HepG2 (cell line): Measurements from ENCODE around the gene PLPP3. TPM values are rescaled to one million over a fixed set of nuclear protein-coding genes. Genes with fewer than 3 reads are reported as not detected.

ENCODE experiments used
- ATAC-seq: fragments of 200-7000 bp; cut with Tn5 transposase; 3 replicates; pipeline ENCODE4 v1.9.1; 2020; ENCODE audit warnings: mild to moderate bottlenecking, moderate library complexity
- BruUV-seq: library from RNA; stranded (reverse); fragments of 400-500 nt; replicated peaks from 2 replicates; lab custom pipeline; 2021; lab: Mats Ljungman, UMichigan
- CTCF ChIA-PET: fragments of 300-600 bp; formaldehyde crosslinking; extraction: SDS; loops from one replicate; lab custom pipeline; 2021; ENCODE audit warnings: low total read pairs, inconsistent platforms, low intra/inter-chr PET ratio; lab: Yijun Ruan, JAX
- POLR2A ChIA-PET: fragments of 350-600 bp; sonication (Branson Sonifier 250); formaldehyde crosslinking; loops from one replicate; lab custom pipeline; 2020; ENCODE audit warnings: antibody characterized with exemption, inconsistent platforms; lab: Yijun Ruan, JAX
- DNase-seq: peaks from one replicate; pipeline ENCODE4 v3.0.0-alpha.2; 2015; ENCODE audit warnings: low spot score
- FAIRE-seq: peaks from 3 replicates; lab custom pipeline; 2011; peaks lifted over from hg19 to GRCh38; lab: Jason Lieb, UNC
- H2AFZ ChIP-seq: one replicate; pipeline ENCODE4 v1.6.1; 2011; ENCODE audit warnings: low read length, inconsistent platforms
- H3K27ac ChIP-seq: fragments of 300-600 bp; 3 replicates; pipeline ENCODE4 v1.8.0; 2011; ENCODE audit warnings: mixed run types, mild to moderate bottlenecking, mixed read lengths, low read length, inconsistent platforms; ENCODE audit not compliant: insufficient read depth; ENCODE audit errors: extremely low read length
- H3K27me3 ChIP-seq, 2 experiments: fragments of 200-600 bp in 1 of 2; 2 replicates in 1 of 2; 3 replicates in 1 of 2; pipeline versions ENCODE4 v1.6.0 to v1.8.0; 2011; ENCODE audit warnings: low read length in 2 of 2, mild to moderate bottlenecking in 2 of 2, moderate library complexity in 2 of 2, inconsistent platforms in 1 of 2; ENCODE audit not compliant: insufficient read depth in 2 of 2, control insufficient read depth in 1 of 2
- H3K36me3 ChIP-seq, 2 experiments: fragments of 200-600 bp in 1 of 2; replicated peaks in 1 of 2; 2 replicates in 1 of 2; 3 replicates in 1 of 2; pipeline versions ENCODE4 v1.5.1 to v1.8.0; 2011; ENCODE audit warnings: low read length in 2 of 2, inconsistent platforms in 1 of 2; ENCODE audit not compliant: insufficient read depth in 2 of 2, control insufficient read depth in 1 of 2
- H3K4me1 ChIP-seq: 2 replicates; pipeline ENCODE4 v1.5.1; 2012; ENCODE audit warnings: low read length, inconsistent platforms; ENCODE audit not compliant: insufficient read depth
- H3K4me2 ChIP-seq: 2 replicates; pipeline ENCODE4 v1.6.0; 2011; ENCODE audit warnings: low read depth, low read length, inconsistent platforms
- H3K4me3 ChIP-seq, 3 experiments: fragments of 200-600 bp in 1 of 3; sonication (generic), shearing (Covaris generic) in 1 of 3; replicated peaks in 1 of 3; 2 replicates each; pipeline ENCODE4 v1.5.1; 2011 to 2016; ENCODE audit warnings: low read length in 3 of 3, inconsistent platforms in 2 of 3, low read depth in 2 of 3, mild to moderate bottlenecking in 2 of 3, control low read depth in 1 of 3, mixed read lengths in 1 of 3; ENCODE audit not compliant: insufficient read depth in 1 of 3
- H3K79me2 ChIP-seq: one replicate; pipeline ENCODE4 v1.6.1; 2011; ENCODE audit warnings: low read length, inconsistent platforms; ENCODE audit not compliant: insufficient read depth
- H3K9ac ChIP-seq: 2 replicates; pipeline ENCODE4 v1.6.0; 2011; ENCODE audit warnings: mild to moderate bottlenecking, low read depth, low read length, inconsistent platforms; ENCODE audit not compliant: insufficient read depth
- H3K9me3 ChIP-seq: 2 replicates; pipeline ENCODE4 v1.5.1; 2012; ENCODE audit warnings: mild to moderate bottlenecking, low read length
- H4K20me1 ChIP-seq: 2 replicates; pipeline ENCODE4 v1.6.0; 2011; ENCODE audit warnings: inconsistent platforms, mild to moderate bottlenecking, low read length, moderate library complexity; ENCODE audit not compliant: insufficient read depth
- PAWR ChIP-seq: sonication (generic); formaldehyde crosslinking; IDR thresholded peaks from 2 replicates; pipeline ENCODE4 v1.4.0; 2020; ENCODE audit warnings: missing genetic modification reagents, mild to moderate bottlenecking, borderline replicate concordance
- POLR2AphosphoS5 ChIP-seq: IDR thresholded peaks from 2 replicates; pipeline ENCODE4 v1.6.1; 2012; ENCODE audit warnings: low read depth, low read length
- RXRB ChIP-seq: IDR thresholded peaks from 2 replicates; pipeline ENCODE4 v1.6.1; 2016; ENCODE audit warnings: borderline replicate concordance, missing genetic modification reagents, missing compliant biosample characterization
- ZNF160 ChIP-seq: sonication (generic); formaldehyde crosslinking; IDR thresholded peaks from 2 replicates; pipeline ENCODE4 v1.8.0; 2022; ENCODE audit warnings: mild to moderate bottlenecking, inconsistent platforms, missing genetic modification reagents
- ZNF235 ChIP-seq: sonication (generic); formaldehyde crosslinking; IDR thresholded peaks from 2 replicates; pipeline ENCODE4 v1.8.1; 2023; ENCODE audit warnings: mild to moderate bottlenecking, missing genetic modification reagents, borderline replicate concordance
- ZNF337 ChIP-seq: sonication (generic); formaldehyde crosslinking; IDR thresholded peaks from 2 replicates; pipeline ENCODE4 v1.5.1; 2020; ENCODE audit warnings: missing genetic modification reagents, low read depth, mild to moderate bottlenecking, borderline replicate concordance
- ZNF343 ChIP-seq: sonication (generic); formaldehyde crosslinking; IDR thresholded peaks from 2 replicates; pipeline ENCODE4 v1.4.0; 2020; ENCODE audit warnings: mild to moderate bottlenecking, missing genetic modification reagents
- ZNF432 ChIP-seq: sonication (generic); formaldehyde crosslinking; IDR thresholded peaks from 2 replicates; pipeline ENCODE4 v1.5.0; 2020; ENCODE audit warnings: missing genetic modification reagents, mild to moderate bottlenecking, borderline replicate concordance
- ZNF543 ChIP-seq: sonication (generic); formaldehyde crosslinking; IDR thresholded peaks from 2 replicates; pipeline ENCODE4 v1.4.0; 2020; ENCODE audit warnings: mild to moderate bottlenecking, missing genetic modification reagents
- ZNF724P ChIP-seq: sonication (generic); formaldehyde crosslinking; IDR thresholded peaks from 2 replicates; pipeline ENCODE4 v1.8.0; 2022; ENCODE audit warnings: missing genetic modification reagents, borderline replicate concordance
- WGBS: methylation state at CpG from one replicate; pipeline ENCODE4 v1.1.6; 2017; ENCODE audit warnings: low lambda C conversion rate; 5-methylcytosine and 5-hydroxymethylcytosine counted together
- in situ Hi-C: cut with HindIII; loops from 2 replicates; pipeline ENCODE4 v1.10.0; 2017; ENCODE audit warnings: low pct_unique_long_range_greater_than_20kb; ENCODE audit not compliant: extremely low pct_ligation_motif_present
- intact Hi-C: fragments of 100-400 bp; cut with micrococcal nuclease; formaldehyde crosslinking; loops from one replicate; pipeline ENCODE4 v1.10.0; 2022; ENCODE audit not compliant: unreplicated experiment
- polyA plus RNA-seq, 8 experiments: library from polyadenylated mRNA; depleted of rRNA in 3 of 8; stranded (reverse) in 7 of 8; unstranded in 1 of 8; fragments of >200 nt; fragmentation: Illumina TruSeq in 4 of 8; extraction: Trizol in 4 of 8; gene quantifications; 2 replicates each; pipeline versions ENCODE4 v1.2.1 to v1.2.3, GENCODE V29; 2011 to 2016; ENCODE audit warnings: low read depth in 4 of 8, missing spikeins in 1 of 8, mixed read lengths in 1 of 8; ENCODE audit not compliant: insufficient read depth in 1 of 8
- total RNA-seq, 5 experiments: library from RNA; depleted of rRNA; stranded (reverse); fragments of >200 nt; fragmentation: Illumina TruSeq; extraction: Trizol; gene quantifications; 2 replicates each; pipeline ENCODE4 v1.2.3, GENCODE V29; 2016; ENCODE audit warnings: low read depth in 1 of 5
- TF ChIP-seq, protein P1 (sequence below): sonication (generic); formaldehyde crosslinking; IDR thresholded peaks from 2 replicates; pipeline ENCODE4 v1.8.1; 2023; ENCODE audit warnings: mild to moderate bottlenecking, missing genetic modification reagents
- TF ChIP-seq, protein P2 (sequence below): sonication (generic); formaldehyde crosslinking; IDR thresholded peaks from 2 replicates; pipeline ENCODE4 v1.8.0; 2023; ENCODE audit warnings: mild to moderate bottlenecking, missing genetic modification reagents
- TF ChIP-seq, protein P3 (sequence below): sonication (generic); formaldehyde crosslinking; IDR thresholded peaks from 2 replicates; pipeline ENCODE4 v1.4.0; 2020; ENCODE audit warnings: missing genetic modification reagents
- TF ChIP-seq, protein P4 (sequence below): sonication (generic); formaldehyde crosslinking; IDR thresholded peaks from 2 replicates; pipeline ENCODE4 v1.4.0; 2020; ENCODE audit warnings: missing genetic modification reagents, borderline replicate concordance

The PLPP3 gene
- total and polyA plus RNA-seq, 2 of the 13 experiments (the other 11 are each of a cell fraction or from before 2014, with no cell fraction given): 49.7 to 65.8 TPM

DNA sequence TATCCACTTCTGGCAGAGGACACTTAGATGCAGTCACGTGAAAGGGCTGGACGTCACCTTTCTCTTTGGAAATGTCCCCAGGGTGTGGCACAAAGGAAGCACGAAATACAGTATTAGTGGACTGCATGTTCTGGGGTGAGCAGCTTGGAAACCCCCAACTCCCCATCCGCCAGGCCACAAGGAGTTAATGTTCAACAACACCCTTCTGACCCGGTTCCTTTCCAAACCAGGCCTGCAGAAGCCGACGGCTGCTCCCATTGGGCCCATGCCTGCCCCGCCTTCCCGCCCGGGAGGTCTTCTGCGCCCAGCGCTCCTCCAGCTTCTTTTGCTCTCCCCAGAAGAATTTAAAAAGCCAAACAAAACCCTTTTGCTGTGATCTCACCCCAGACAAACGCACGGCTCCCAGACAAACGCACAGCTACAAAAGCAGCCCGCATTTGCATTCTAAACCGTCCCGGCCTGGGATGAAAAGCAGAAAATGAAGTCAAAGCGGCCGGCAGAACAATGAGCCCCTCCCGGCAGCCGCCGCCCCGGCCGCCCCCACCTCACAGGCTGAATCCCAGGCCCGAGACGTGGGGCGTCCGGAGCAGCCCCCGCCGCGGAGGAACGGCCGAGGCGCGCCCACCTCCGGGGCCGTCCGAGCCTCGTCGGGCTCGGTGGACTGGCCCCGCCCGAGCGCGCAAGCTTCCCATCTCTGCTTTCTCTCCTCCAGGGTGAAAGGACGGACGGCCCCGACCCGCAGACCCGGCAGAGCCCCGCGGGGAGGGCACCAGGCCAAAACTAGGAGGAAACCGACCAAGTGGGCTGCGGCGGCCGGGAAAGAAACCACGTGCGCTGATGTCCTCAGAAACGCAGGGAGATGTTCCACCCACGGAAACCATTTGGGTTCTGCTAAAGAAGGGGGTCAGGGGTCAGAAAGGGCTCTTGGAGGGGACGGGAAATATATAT is 101.9 kb downstream of the PLPP3 start:
- no peaks in the 10 kb centered on the region for H3K27me3 ChIP-seq
- BruUV-seq: TSS peak; percentile 96
- TF ChIP-seq ZNF337 (CRISPR knock-in tag): no peak
- TF ChIP-seq, protein P1, sequence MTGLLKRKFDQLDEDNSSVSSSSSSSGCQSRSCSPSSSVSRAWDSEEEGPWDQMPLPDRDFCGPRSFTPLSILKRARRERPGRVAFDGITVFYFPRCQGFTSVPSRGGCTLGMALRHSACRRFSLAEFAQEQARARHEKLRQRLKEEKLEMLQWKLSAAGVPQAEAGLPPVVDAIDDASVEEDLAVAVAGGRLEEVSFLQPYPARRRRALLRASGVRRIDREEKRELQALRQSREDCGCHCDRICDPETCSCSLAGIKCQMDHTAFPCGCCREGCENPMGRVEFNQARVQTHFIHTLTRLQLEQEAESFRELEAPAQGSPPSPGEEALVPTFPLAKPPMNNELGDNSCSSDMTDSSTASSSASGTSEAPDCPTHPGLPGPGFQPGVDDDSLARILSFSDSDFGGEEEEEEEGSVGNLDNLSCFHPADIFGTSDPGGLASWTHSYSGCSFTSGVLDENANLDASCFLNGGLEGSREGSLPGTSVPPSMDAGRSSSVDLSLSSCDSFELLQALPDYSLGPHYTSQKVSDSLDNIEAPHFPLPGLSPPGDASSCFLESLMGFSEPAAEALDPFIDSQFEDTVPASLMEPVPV (CRISPR knock-in tag): no peak
- peak; percentile 79 for TF ChIP-seq POLR2AphosphoS5
- no peak for TF ChIP-seq ZNF235 (CRISPR knock-in tag)
- peak; percentile 51; the same call in 1 of the 2 replicates for TF ChIP-seq ZNF160 (CRISPR knock-in tag)
- TF ChIP-seq, protein P2, sequence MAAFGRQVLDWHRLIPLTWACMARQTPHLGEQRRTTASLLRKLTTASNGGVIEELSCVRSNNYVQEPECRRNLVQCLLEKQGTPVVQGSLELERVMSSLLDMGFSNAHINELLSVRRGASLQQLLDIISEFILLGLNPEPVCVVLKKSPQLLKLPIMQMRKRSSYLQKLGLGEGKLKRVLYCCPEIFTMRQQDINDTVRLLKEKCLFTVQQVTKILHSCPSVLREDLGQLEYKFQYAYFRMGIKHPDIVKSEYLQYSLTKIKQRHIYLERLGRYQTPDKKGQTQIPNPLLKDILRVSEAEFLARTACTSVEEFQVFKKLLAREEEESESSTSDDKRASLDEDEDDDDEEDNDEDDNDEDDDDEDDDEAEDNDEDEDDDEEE (CRISPR knock-in tag): no peak
- no peak for TF ChIP-seq RXRB
- TF ChIP-seq ZNF343 (CRISPR knock-in tag): no peak
- TF ChIP-seq ZNF724P (CRISPR knock-in tag): no peak
- no peak for TF ChIP-seq PAWR (CRISPR knock-in tag)
- no peak for TF ChIP-seq ZNF432 (CRISPR knock-in tag)
- TF ChIP-seq, protein P3, sequence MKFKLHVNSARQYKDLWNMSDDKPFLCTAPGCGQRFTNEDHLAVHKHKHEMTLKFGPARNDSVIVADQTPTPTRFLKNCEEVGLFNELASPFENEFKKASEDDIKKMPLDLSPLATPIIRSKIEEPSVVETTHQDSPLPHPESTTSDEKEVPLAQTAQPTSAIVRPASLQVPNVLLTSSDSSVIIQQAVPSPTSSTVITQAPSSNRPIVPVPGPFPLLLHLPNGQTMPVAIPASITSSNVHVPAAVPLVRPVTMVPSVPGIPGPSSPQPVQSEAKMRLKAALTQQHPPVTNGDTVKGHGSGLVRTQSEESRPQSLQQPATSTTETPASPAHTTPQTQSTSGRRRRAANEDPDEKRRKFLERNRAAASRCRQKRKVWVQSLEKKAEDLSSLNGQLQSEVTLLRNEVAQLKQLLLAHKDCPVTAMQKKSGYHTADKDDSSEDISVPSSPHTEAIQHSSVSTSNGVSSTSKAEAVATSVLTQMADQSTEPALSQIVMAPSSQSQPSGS (CRISPR knock-in tag): no peak
- TF ChIP-seq, protein P4, sequence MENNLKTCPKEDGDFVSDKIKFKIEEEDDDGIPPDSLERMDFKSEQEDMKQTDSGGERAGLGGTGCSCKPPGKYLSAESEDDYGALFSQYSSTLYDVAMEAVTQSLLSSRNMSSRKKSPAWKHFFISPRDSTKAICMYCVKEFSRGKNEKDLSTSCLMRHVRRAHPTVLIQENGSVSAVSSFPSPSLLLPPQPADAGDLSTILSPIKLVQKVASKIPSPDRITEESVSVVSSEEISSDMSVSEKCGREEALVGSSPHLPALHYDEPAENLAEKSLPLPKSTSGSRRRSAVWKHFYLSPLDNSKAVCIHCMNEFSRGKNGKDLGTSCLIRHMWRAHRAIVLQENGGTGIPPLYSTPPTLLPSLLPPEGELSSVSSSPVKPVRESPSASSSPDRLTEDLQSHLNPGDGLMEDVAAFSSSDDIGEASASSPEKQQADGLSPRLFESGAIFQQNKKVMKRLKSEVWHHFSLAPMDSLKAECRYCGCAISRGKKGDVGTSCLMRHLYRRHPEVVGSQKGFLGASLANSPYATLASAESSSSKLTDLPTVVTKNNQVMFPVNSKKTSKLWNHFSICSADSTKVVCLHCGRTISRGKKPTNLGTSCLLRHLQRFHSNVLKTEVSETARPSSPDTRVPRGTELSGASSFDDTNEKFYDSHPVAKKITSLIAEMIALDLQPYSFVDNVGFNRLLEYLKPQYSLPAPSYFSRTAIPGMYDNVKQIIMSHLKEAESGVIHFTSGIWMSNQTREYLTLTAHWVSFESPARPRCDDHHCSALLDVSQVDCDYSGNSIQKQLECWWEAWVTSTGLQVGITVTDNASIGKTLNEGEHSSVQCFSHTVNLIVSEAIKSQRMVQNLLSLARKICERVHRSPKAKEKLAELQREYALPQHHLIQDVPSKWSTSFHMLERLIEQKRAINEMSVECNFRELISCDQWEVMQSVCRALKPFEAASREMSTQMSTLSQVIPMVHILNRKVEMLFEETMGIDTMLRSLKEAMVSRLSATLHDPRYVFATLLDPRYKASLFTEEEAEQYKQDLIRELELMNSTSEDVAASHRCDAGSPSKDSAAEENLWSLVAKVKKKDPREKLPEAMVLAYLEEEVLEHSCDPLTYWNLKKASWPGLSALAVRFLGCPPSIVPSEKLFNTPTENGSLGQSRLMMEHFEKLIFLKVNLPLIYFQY (CRISPR knock-in tag): peak; percentile 89
- no peak for TF ChIP-seq ZNF543 (CRISPR knock-in tag)

More for the DNA sequence above, 101.9 kb downstream of the PLPP3 start:
- H3K4me3 ChIP-seq: peak overlapping the region; percentile 64 to 77 (median 68)
- H3K79me2 ChIP-seq: no peaks in the 10 kb centered on the region
- intact Hi-C loops (loop anchor here (1.0 kb wide), 2 partner anchors 17 to 63 kb away; no protein-coding TSS in a partner anchor), in situ Hi-C loops (no loop called here)
- H3K4me2 ChIP-seq: peak overlapping the region; percentile 87
- peaks cover 82% of the 10 kb centered on the region for H3K4me1 ChIP-seq
- no peaks in the 10 kb centered on the region for H3K9me3 ChIP-seq
- peak overlapping the region; percentile 95 for H3K27ac ChIP-seq
- ChIA-PET POLR2A (interaction anchor here (0.7 to 2.8 kb wide), 28 partner anchors 10 to 341 kb away, joined by 3 to 31 read pairs (median 6); partner anchors contain the start of genes FYB2 and PLPP3), CTCF (no interaction called here)
- DNase-seq (peak; percentile 85), FAIRE-seq (peak; percentile 92), ATAC-seq (peak; percentile 90)
- H3K36me3 ChIP-seq: no peaks in the 10 kb centered on the region
- no peaks in the 10 kb centered on the region for H4K20me1 ChIP-seq
- H2AFZ ChIP-seq: no peak overlapping the region
- H3K9ac ChIP-seq: peak overlapping the region; percentile 81
- WGBS: 5% methylated on average over 26 of the region's 62 CpGs
